T-helper 1 cell treated with Interleukin-12 subunit alpha and Interleukin-12 subunit beta and Interleukin-4 antibody, amounts not matched to agents 30 μg/mL and 1 μg/mL, for 36 hours (primary cell): Measurements from ENCODE around the gene SND1.
A peak's percentile ranks its signal among the peaks of the same experiment; 100 is the strongest.

Experiments used
- H3K27ac Mint-ChIP-seq: one replicate; pipeline ENCODE4 v1.8.0; 2021; ENCODE audit warnings: mild to moderate bottlenecking, mixed read lengths
- H3K27me3 Mint-ChIP-seq: one replicate; pipeline ENCODE4 v1.8.0; 2021; ENCODE audit warnings: low read depth, mixed read lengths
- H3K36me3 Mint-ChIP-seq: one replicate; pipeline ENCODE4 v1.8.0; 2021; ENCODE audit warnings: low read depth, mixed read lengths
- H3K4me1 Mint-ChIP-seq: one replicate; pipeline ENCODE4 v1.8.0; 2021; ENCODE audit warnings: low read depth, mixed read lengths
- H3K4me3 Mint-ChIP-seq: one replicate; pipeline ENCODE4 v1.8.0; 2021; ENCODE audit warnings: mild to moderate bottlenecking, moderate library complexity, mixed read lengths
- H3K9me3 Mint-ChIP-seq: one replicate; pipeline ENCODE4 v1.8.0; 2021; ENCODE audit warnings: mixed read lengths

Gene SND1

GRCh38 chr7:127815631-127816145 lies 163.7 kb downstream of the SND1 start:
- Mint-ChIP-seq H3K27me3 (no peaks in the 10 kb centered on the region), H3K4me1 (peaks cover 24% of the 10 kb centered on the region), H3K4me3 (no peak overlapping the region), H3K27ac (peak overlapping the region; percentile 16), H3K9me3 (no peaks in the 10 kb centered on the region), H3K36me3 (peaks cover 16% of the 10 kb centered on the region)

DNA sequence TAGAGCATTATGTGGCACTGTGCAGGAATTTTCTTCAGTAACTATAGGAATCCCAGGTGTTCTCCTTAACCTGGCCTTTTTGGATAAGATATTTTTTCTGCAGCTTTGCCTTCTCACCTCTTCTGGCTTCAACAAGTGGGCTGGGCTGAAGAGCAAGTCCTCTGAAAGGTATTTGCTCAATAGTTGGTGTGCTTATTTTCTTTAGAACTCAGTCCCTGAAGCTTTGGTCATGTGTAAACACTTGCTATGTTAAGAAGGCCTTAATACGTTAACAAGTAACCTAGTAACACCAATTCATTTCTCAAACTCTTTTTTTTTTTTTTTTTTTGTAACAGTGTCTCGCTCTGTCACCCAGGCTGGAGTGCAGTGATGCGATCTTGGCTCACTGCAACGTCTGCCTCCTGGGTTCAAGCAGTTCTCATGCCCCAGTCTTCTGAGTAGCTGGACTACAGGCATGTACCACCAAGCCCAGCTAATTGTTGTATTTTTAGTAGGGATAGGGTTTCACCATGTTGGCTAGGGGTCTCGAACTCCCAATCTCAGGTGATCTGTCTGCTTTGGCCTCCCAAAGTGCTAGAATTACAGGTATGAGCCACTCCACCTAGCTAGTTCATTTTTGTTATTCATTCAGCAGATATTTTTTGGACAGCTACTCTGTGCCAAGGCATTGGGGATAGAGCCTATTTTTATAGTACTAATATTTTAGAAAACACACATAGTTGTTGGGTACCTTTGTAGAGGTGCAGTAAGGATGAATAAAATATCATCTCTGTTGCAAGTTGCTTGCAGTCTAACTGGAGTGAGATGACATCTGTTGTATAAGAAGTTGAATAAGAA lies 164.6 kb downstream of the SND1 start:
- Mint-ChIP-seq H3K9me3 (no peaks in the 10 kb centered on the region), H3K4me1 (peaks cover 31% of the 10 kb centered on the region), H3K27me3 (no peaks in the 10 kb centered on the region), H3K27ac (no peak overlapping the region), H3K36me3 (peaks cover 16% of the 10 kb centered on the region), H3K4me3 (no peak overlapping the region)

DNA sequence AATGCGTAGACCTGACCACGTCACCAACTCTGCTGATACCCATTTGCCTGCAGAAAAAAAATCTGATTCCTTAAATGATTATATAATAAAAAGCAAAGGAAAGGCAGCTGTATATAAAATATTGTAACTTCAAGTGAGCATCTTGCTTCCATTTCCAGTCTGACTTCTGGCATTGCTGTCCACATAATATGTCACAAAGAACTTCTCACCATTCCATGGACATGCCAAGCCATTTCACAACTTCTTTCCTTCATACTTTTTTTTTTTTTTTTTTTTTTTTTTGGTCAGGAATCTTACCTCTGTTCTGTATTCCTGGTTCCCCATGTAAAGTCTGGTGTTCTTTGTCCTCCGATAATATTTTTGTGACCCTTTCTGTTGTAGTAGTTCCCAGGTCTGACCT lies 165.5 kb downstream of the SND1 start:
- H3K27ac Mint-ChIP-seq = no peak overlapping the region
- no peaks in the 10 kb centered on the region for H3K9me3 Mint-ChIP-seq
- H3K36me3 Mint-ChIP-seq = peaks cover 16% of the 10 kb centered on the region
- H3K4me3 Mint-ChIP-seq = no peak overlapping the region
- H3K27me3 Mint-ChIP-seq = no peaks in the 10 kb centered on the region
- H3K4me1 Mint-ChIP-seq = peaks cover 26% of the 10 kb centered on the region

DNA sequence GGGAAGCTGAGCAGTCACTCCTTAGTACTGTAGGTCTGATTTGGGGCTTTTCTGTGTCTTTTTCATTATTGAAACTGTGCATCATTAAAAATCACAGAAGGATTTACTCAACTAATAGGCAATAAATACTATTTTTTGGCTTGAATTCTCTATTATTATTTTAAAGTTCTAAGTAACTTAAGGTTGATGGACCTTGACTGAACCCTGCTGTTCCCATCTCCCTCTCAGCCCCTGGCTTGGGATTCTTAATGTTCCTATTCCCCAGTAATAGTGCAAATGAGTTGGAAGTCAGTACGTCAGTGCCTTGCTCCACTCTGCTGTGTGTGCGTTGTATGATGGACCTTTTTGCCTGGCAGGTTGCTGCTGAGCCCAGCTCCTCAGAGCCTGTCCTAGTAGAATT lies 166.3 kb downstream of the SND1 start:
- no peak overlapping the region for H3K27ac Mint-ChIP-seq
- H3K9me3 Mint-ChIP-seq = no peaks in the 10 kb centered on the region
- H3K4me1 Mint-ChIP-seq = peaks cover 30% of the 10 kb centered on the region
- H3K36me3 Mint-ChIP-seq = peaks cover 12% of the 10 kb centered on the region
- H3K27me3 Mint-ChIP-seq = no peaks in the 10 kb centered on the region
- H3K4me3 Mint-ChIP-seq = no peak overlapping the region

- peaks cover 28% of the 10 kb centered on the region for H3K4me1 Mint-ChIP-seq
- H3K36me3 Mint-ChIP-seq = peaks cover 11% of the 10 kb centered on the region
- H3K27me3 Mint-ChIP-seq = no peaks in the 10 kb centered on the region
- no peaks in the 10 kb centered on the region for H3K9me3 Mint-ChIP-seq
- H3K4me3 Mint-ChIP-seq = peak overlapping the region; percentile 49
- peak overlapping the region; percentile 57 for H3K27ac Mint-ChIP-seq
These were observed 168.2 kb downstream of the SND1 start for GRCh38 chr7:127819975-127820731.

DNA sequence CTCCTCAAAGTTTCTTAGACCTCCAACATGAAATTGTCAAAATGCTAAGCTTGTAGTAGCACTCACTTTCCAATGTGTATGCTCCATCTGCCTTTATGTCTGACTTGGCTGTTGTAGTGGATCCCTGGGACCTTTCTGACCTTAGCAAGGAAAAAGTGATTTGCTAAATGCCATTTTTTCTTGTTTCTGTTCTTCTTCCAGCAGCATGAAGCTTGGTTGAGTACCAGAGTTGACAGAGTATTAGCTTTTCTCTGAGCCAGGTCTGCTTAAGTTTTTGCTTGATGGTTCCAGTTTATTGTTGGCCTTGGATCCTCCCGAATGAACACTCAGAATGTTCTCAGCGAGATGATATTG lies 168.7 kb downstream of the SND1 start:
- H3K9me3 Mint-ChIP-seq = no peaks in the 10 kb centered on the region
- H3K4me3 Mint-ChIP-seq = peak overlapping the region; percentile 49
- peak overlapping the region; percentile 57 for H3K27ac Mint-ChIP-seq
- peaks cover 10% of the 10 kb centered on the region for H3K36me3 Mint-ChIP-seq
- no peaks in the 10 kb centered on the region for H3K27me3 Mint-ChIP-seq
- H3K4me1 Mint-ChIP-seq = peaks cover 28% of the 10 kb centered on the region

DNA sequence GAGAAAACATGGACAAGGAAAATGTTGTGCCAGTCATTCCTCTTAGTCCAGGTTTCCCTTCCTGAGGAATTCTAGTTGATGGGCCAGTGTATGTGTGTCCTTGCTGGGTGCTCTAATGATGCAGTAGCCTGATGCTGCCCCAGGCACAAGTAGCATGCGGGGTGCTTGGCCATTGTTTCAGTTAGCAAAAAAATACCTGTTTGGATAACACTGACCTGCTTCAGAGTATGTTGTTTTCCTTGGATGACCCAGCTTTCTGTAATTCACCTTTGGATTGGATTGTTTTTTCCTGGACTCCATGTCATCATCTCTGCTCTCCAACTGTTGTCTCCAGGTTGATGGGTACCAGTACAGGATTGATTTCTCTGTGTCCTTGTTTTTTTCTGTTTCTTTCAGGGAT lies 169.2 kb downstream of the SND1 start:
- no peak overlapping the region for H3K4me3 Mint-ChIP-seq
- H3K27ac Mint-ChIP-seq = no peak overlapping the region
- H3K36me3 Mint-ChIP-seq = peaks cover 6% of the 10 kb centered on the region
- peaks cover 28% of the 10 kb centered on the region for H3K4me1 Mint-ChIP-seq
- no peaks in the 10 kb centered on the region for H3K9me3 Mint-ChIP-seq
- H3K27me3 Mint-ChIP-seq = no peaks in the 10 kb centered on the region

DNA sequence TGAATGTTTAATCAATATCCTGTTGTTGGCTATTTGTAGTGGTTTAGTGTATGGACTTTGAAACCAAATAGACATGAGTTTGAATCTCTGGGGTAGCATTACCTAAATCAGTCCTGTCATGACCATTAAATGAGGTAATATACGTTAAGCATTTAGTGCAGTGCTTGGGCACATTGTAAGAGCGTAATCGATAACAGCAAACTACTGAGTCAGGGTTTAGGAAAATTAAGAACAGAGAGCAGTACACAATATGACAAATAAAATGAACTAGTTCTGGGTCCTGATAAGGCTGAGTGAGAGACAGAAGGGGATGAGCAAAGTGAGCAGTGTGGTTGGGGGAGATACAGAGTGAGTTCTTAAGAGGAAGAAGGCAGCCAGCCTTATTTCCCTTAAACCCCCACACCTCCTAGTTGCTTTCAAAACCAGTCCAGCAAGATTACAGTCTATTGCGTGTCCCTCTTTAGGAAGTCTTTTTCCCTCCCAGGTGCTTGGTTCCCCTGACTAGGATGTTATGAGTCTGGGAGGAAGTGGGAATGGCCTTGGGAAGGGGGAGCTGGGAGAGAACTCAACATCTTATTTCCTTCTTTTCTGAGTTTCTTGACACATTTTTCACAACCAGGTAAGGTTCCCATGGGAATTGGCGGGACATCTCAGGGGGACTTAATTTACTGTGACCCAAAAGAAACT lies 171.0 kb downstream of the SND1 start:
- Mint-ChIP-seq H3K9me3 (no peaks in the 10 kb centered on the region), H3K27me3 (no peaks in the 10 kb centered on the region), H3K36me3 (peaks cover 4% of the 10 kb centered on the region), H3K27ac (no peak overlapping the region), H3K4me3 (no peak overlapping the region), H3K4me1 (peaks cover 26% of the 10 kb centered on the region)

GRCh38 chr7:127824682-127825081 lies 172.7 kb downstream of the SND1 start:
- Mint-ChIP-seq H3K9me3 (no peaks in the 10 kb centered on the region), H3K4me1 (peaks cover 22% of the 10 kb centered on the region), H3K36me3 (peaks cover 4% of the 10 kb centered on the region), H3K27me3 (no peaks in the 10 kb centered on the region), H3K4me3 (no peak overlapping the region), H3K27ac (no peak overlapping the region)

- H3K4me1 Mint-ChIP-seq = peaks cover 2% of the 10 kb centered on the region
These were observed 177.0 kb downstream of the SND1 start for GRCh38 chr7:127828843-127829500.

DNA sequence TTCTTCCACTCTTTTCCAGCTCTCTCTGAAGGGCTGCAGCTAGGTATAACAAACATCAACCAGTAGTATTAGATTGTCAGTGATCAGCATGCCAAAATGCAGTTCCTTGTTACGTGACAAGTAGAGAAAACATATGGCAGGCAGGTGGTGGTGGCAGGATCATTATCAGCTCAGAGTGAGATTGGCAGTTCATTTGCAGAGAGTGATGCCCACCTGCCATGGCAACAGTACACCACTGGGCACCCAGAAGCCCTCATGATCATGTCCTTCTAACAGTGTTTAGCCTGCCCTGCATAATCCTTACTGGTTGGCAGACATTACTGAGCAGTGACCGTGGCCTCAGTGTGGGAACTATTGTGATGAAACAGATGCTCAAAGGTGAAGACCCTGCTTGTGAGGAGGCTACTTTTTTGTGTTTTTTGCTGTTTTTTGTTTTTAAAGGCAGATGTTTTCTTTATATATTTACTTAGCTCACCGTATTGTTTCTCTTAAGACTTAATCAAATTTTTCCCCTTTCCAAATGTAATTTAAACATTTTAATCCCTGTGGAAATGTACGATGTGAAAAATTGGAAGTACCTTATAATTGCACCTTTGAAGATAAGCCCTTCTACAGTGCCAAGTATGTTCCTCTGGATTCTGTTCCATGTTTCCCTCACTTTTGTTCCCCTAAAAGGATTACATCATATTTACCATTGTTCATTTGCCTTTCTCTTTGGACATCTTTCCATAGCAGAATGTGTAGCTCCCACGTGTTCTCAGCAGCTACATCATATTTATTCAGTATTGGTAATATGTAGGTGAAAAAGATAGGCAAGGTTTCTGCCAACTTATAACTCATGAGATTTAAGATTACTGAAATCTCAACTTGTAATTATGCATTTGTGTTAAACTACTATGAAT lies 179.6 kb downstream of the SND1 start:
- peaks cover 2% of the 10 kb centered on the region for H3K4me1 Mint-ChIP-seq
- H3K36me3 Mint-ChIP-seq = peaks cover 14% of the 10 kb centered on the region

More at GRCh38 chr7:127828843-127829500, 177.0 kb downstream of the SND1 start:
- Mint-ChIP-seq H3K4me3 (no peak overlapping the region), H3K36me3 (peaks cover 3% of the 10 kb centered on the region), H3K27ac (no peak overlapping the region), H3K9me3 (no peaks in the 10 kb centered on the region), H3K27me3 (no peaks in the 10 kb centered on the region)

GRCh38 chr7:127832592-127832991 lies 180.6 kb downstream of the SND1 start:
- H3K4me3 Mint-ChIP-seq = no peak overlapping the region
- H3K9me3 Mint-ChIP-seq = peaks cover 2% of the 10 kb centered on the region
- H3K4me1 Mint-ChIP-seq = peaks cover 2% of the 10 kb centered on the region
- H3K36me3 Mint-ChIP-seq = peaks cover 14% of the 10 kb centered on the region
- no peaks in the 10 kb centered on the region for H3K27me3 Mint-ChIP-seq
- H3K27ac Mint-ChIP-seq = no peak overlapping the region

More for the DNA sequence above, 179.6 kb downstream of the SND1 start:
- Mint-ChIP-seq H3K4me3 (no peak overlapping the region), H3K9me3 (no peaks in the 10 kb centered on the region), H3K27ac (no peak overlapping the region), H3K27me3 (no peaks in the 10 kb centered on the region)

DNA sequence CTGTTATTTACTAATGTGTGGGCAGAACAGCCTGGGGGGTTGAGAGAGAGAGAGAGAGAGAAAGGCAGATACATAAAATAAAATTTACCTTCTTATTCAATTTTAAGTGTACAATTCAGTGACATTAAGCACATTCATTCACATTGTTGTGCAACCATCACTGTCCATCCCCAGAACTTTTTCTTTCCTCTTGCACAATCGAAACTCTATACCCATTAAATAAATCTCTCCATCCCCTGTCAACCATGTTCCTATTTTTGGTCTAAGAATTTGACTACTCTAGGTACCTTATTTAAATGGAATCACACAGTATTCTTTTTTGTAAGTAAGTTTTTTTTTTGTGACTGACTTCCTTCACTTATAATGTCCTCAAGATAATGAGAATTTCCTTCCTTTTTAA lies 181.6 kb downstream of the SND1 start:
- H3K9me3 Mint-ChIP-seq = peaks cover 7% of the 10 kb centered on the region
- no peaks in the 10 kb centered on the region for H3K27me3 Mint-ChIP-seq
- peaks cover 21% of the 10 kb centered on the region for H3K36me3 Mint-ChIP-seq
- H3K27ac Mint-ChIP-seq = no peak overlapping the region
- peaks cover 2% of the 10 kb centered on the region for H3K4me1 Mint-ChIP-seq
- no peak overlapping the region for H3K4me3 Mint-ChIP-seq
